Measurements from ENCODE around the gene BMP2. TPM values are rescaled to one million over a fixed set of nuclear protein-coding genes. Genes with fewer than 3 reads are reported as not detected.

Gene BMP2
- total and polyA plus RNA-seq, 2 donors from 2014 or later, result 3.3 to 8.7 TPM

GRCh38 chr20:6770786-6771100 lies 3.3 kb downstream of the BMP2 start:
- DNase-seq (no peak), FAIRE-seq (no peak)
- H3K36me3 ChIP-seq (ENCODE audit: control insufficient read depth in 2 of 3, insufficient read depth in 3 of 3, low read length in 3 of 3), result no peaks in the 10 kb centered on the region
- H3K9me3 ChIP-seq (ENCODE audit: control insufficient read depth in 2 of 3, insufficient read depth in 1 of 3, low read length in 3 of 3), result no peaks in the 10 kb centered on the region
- peaks cover 0 to 11% (median 0%) of the 10 kb centered on the region in 3 donors for H3K4me1 ChIP-seq (ENCODE audit: control insufficient read depth in 2 of 3, insufficient read depth in 2 of 3, low read depth in 1 of 3, low read length in 3 of 3)
- intact Hi-C loops (cut with DNase I), result no loop called here
- H3K27me3 ChIP-seq (ENCODE audit: control insufficient read depth, insufficient read depth, low read length), result no peaks in the 10 kb centered on the region
- H3K4me3 ChIP-seq (ENCODE audit: low read length in 3 of 3), result peak overlapping the region in 2 of 3 donors; percentile 66 to 82
- H3K9ac ChIP-seq (ENCODE audit: low read length in 3 of 3), result no peak overlapping the region
- no peak overlapping the region for H3K27ac ChIP-seq (ENCODE audit: low read depth in 2 of 2, low read length in 2 of 2)
- TF ChIP-seq, protein P1, sequence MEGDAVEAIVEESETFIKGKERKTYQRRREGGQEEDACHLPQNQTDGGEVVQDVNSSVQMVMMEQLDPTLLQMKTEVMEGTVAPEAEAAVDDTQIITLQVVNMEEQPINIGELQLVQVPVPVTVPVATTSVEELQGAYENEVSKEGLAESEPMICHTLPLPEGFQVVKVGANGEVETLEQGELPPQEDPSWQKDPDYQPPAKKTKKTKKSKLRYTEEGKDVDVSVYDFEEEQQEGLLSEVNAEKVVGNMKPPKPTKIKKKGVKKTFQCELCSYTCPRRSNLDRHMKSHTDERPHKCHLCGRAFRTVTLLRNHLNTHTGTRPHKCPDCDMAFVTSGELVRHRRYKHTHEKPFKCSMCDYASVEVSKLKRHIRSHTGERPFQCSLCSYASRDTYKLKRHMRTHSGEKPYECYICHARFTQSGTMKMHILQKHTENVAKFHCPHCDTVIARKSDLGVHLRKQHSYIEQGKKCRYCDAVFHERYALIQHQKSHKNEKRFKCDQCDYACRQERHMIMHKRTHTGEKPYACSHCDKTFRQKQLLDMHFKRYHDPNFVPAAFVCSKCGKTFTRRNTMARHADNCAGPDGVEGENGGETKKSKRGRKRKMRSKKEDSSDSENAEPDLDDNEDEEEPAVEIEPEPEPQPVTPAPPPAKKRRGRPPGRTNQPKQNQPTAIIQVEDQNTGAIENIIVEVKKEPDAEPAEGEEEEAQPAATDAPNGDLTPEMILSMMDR (IDR thresholded peaks at IDR 0.05; ENCODE audit: borderline replicate concordance, extremely low read depth, insufficient read depth), result no peak

GRCh38 chr20:6780433-6781190 lies 13.1 kb downstream of the BMP2 start:
- no peak for FAIRE-seq
- TF ChIP-seq, protein P1 (IDR thresholded peaks at IDR 0.05; ENCODE audit: borderline replicate concordance, extremely low read depth, insufficient read depth), result no peak
- H3K9ac ChIP-seq (ENCODE audit: low read length in 3 of 3), result no peak overlapping the region
- H3K4me1 ChIP-seq (ENCODE audit: control insufficient read depth in 2 of 3, insufficient read depth in 2 of 3, low read depth in 1 of 3, low read length in 3 of 3), result no peaks in the 10 kb centered on the region
- H3K4me3 ChIP-seq (ENCODE audit: low read length in 3 of 3), result no peak overlapping the region
- no peaks in the 10 kb centered on the region for H3K27me3 ChIP-seq (ENCODE audit: control insufficient read depth, insufficient read depth, low read length)
- intact Hi-C loops (cut with DNase I), result no loop called here
- peaks cover 0 to 2% (median 0%) of the 10 kb centered on the region in 3 donors for H3K36me3 ChIP-seq (ENCODE audit: control insufficient read depth in 2 of 3, insufficient read depth in 3 of 3, low read length in 3 of 3)
- H3K27ac ChIP-seq (ENCODE audit: low read depth in 2 of 2, low read length in 2 of 2), result no peak overlapping the region
- DNase-seq, result no peak
- no peaks in the 10 kb centered on the region for H3K9me3 ChIP-seq (ENCODE audit: control insufficient read depth in 2 of 3, insufficient read depth in 1 of 3, low read length in 3 of 3)

- TF ChIP-seq, protein P1 (IDR thresholded peaks at IDR 0.05; ENCODE audit: borderline replicate concordance, extremely low read depth, insufficient read depth), result no peak
- Histone ChIP-seq H3K27ac (ENCODE audit: low read depth in 2 of 2, low read length in 2 of 2) (no peak overlapping the region), H3K27me3 (ENCODE audit: control insufficient read depth, insufficient read depth, low read length) (no peaks in the 10 kb centered on the region), H3K4me3 (ENCODE audit: low read length in 3 of 3) (no peak overlapping the region), H3K9me3 (ENCODE audit: control insufficient read depth in 2 of 3, insufficient read depth in 1 of 3, low read length in 3 of 3) (no peaks in the 10 kb centered on the region), H3K9ac (ENCODE audit: low read length in 3 of 3) (peak overlapping the region in 1 of 3 donors; percentile 16), H3K4me1 (ENCODE audit: control insufficient read depth in 2 of 3, insufficient read depth in 2 of 3, low read depth in 1 of 3, low read length in 3 of 3) (no peaks in the 10 kb centered on the region), H3K36me3 (ENCODE audit: control insufficient read depth in 2 of 3, insufficient read depth in 3 of 3, low read length in 3 of 3) (peaks cover 0 to under 1% (median 0%) of the 10 kb centered on the region in 3 donors)
- intact Hi-C loops (cut with DNase I), result no loop called here
- FAIRE-seq (no peak), DNase-seq (no peak)
Measured at GRCh38 chr20:6783752-6784151, 16.3 kb downstream of the BMP2 start.

Measured in kidney (tissue), 14 donors.